Sigmoid colon (tissue), 7 donors: ENCODE results near the gene CABP4. TPM values are rescaled to one million over a fixed set of nuclear protein-coding genes. Genes with fewer than 3 reads are reported as not detected.
A peak's percentile ranks its signal among the peaks of the same experiment; 100 is the strongest.

Experiments used
- DNase-seq: peaks from one replicate; pipeline ENCODE4 v3.0.0-alpha.2; 2019
- H3K27ac ChIP-seq, 4 donors: fragments of 200-600 bp; sonication (generic); one replicate each; pipeline ENCODE4 v1.5.1; 2016 to 2019; ENCODE audit warnings: mild to moderate bottlenecking in 1 of 4
- H3K27me3 ChIP-seq, 3 donors: fragments of 200-600 bp; sonication (generic); one replicate each; pipeline ENCODE4 v1.5.1; 2019; ENCODE audit warnings: mild to moderate bottlenecking in 1 of 3
- H3K36me3 ChIP-seq, 4 donors: fragments of 200-600 bp; sonication (generic); one replicate each; pipeline ENCODE4 v1.5.1; 2016 to 2019
- H3K4me1 ChIP-seq, 4 donors: fragments of 200-600 bp; sonication (generic); one replicate each; pipeline ENCODE4 v1.5.1; 2017 to 2019
- H3K4me3 ChIP-seq, 4 donors: fragments of 200-600 bp; sonication (generic); one replicate each; pipeline ENCODE4 v1.5.1; 2017 to 2019; ENCODE audit warnings: mild to moderate bottlenecking in 2 of 4, moderate library complexity in 1 of 4
- H3K9me3 ChIP-seq, 4 donors: fragments of 200-600 bp in 3 of 4; sonication (generic) in 3 of 4; one replicate each; pipeline versions ENCODE4 v1.5.1 to v1.6.1; 2013 to 2019
- EP300 ChIP-seq, 4 donors: sonication (generic); formaldehyde crosslinking; IDR thresholded peaks; one replicate each; pipeline ENCODE4 v1.6.1; 2017; ENCODE audit warnings: antibody characterized with exemption in 4 of 4
- POLR2A ChIP-seq, 2 donors: fragments of 450-650 bp; IDR thresholded peaks; one replicate each; pipeline ENCODE4 v1.6.1; 2016; ENCODE audit warnings: antibody characterized with exemption in 2 of 2, mild to moderate bottlenecking in 2 of 2, moderate library complexity in 2 of 2
- POLR2AphosphoS5 ChIP-seq, 4 donors: sonication (generic); formaldehyde crosslinking; IDR thresholded peaks; one replicate each; pipeline ENCODE4 v1.6.1; 2017; ENCODE audit warnings: antibody characterized with exemption in 4 of 4
- WGBS, 2 donors: extraction: QIAGEN DNeasy Blood & Tissue Kit; methylation state at CpG; one replicate each; pipeline ENCODE4 v1.1.7; 2013; 5-methylcytosine and 5-hydroxymethylcytosine counted together
- intact Hi-C: fragments of 100-400 bp; cut with DNase I; formaldehyde crosslinking; loops from one replicate; pipeline ENCODE4 v1.15.1; 2023
- polyA plus RNA-seq, 3 donors: library from polyadenylated mRNA; stranded (reverse); fragments of 200-250 nt; gene quantifications; one replicate each; pipeline ENCODE4 v1.2.3, GENCODE V29; 2013
- total RNA-seq, 4 donors: library from RNA; depleted of rRNA; stranded (reverse); fragments of >200 nt; gene quantifications; one replicate each; pipeline ENCODE4 v1.1.0, GENCODE V29; 2016
- TF ChIP-seq, protein P1 (sequence below), 4 experiments: fragments of 450-650 bp in 3 of 4; fragments of 200-600 bp in 1 of 4; IDR thresholded peaks; one replicate each; pipeline ENCODE4 v1.5.1; 2016 to 2019; ENCODE audit warnings: antibody characterized with exemption in 4 of 4, mild to moderate bottlenecking in 3 of 4, moderate library complexity in 2 of 4
- donor health status: healthy with polysubstance abuse.
- donor health status: Bipolar disorder and iron deficiency.
- donor health status: healthy.

Gene CABP4
- total and polyA plus RNA-seq, 7 donors = 0.41 to 1.5 (median 0.61) TPM; not detected in 1

DNA sequence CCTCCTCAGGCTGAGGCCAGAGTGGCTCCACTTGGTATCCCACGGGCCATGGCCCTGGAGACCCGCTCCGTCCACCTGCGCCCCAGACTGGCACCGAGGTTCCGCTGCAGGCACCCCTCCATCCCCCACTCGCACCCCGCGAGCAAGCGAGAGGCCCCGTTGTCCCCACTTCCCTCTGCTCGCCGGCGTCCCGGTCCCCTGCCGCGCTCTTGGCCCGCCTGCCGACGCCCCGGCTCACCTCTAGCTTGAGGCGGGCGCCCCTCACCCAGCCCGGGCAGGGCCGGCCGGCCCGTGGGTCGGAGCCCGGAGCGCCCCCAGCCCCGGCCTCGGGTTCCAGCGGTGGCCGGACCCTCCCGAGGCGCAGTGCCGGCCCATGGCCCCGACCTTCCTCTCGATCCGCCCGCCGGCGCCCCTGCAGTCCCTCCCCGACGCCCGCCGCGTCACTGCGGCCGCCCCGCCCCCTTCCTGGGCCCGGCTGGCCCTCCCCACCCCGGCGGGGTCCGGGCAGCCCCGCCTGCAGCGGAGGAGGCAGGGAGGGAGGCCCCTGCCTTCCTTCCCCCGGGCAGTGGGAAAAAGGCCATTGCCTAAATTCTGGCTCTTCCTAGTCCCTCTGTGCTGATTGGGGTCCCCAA lies 49.9 kb downstream of the CABP4 start, which contains the start of gene PITPNM1:
PITPNM1 (minus strand) TSS at position 414 of the 632 bp plus-strand sequence. CDS start 1,183 bp downstream, outside the sequence.
- 1% methylated on average over 58 of the region's 58 CpGs for WGBS, 2 donors
- H3K27ac ChIP-seq = peak within 1 kb of the TSS; percentile 96 to 99 (median 97)
- peak within 1 kb of the TSS; percentile 27 to 61 (median 52) for H3K4me3 ChIP-seq
- peaks cover 0 to 7% (median 0%) of the 10 kb centered on the region in 4 donors for H3K36me3 ChIP-seq
- peak; percentile 80 for DNase-seq
- intact Hi-C loops = loop anchor here (1.0 to 5.0 kb wide), 4 partner anchors 77 to 238 kb away; partner anchors contain the start of genes GRK2, GSTP1 and RPS6KB2
- no peaks in the 10 kb centered on the region for H3K9me3 ChIP-seq
- TF ChIP-seq, protein P1, sequence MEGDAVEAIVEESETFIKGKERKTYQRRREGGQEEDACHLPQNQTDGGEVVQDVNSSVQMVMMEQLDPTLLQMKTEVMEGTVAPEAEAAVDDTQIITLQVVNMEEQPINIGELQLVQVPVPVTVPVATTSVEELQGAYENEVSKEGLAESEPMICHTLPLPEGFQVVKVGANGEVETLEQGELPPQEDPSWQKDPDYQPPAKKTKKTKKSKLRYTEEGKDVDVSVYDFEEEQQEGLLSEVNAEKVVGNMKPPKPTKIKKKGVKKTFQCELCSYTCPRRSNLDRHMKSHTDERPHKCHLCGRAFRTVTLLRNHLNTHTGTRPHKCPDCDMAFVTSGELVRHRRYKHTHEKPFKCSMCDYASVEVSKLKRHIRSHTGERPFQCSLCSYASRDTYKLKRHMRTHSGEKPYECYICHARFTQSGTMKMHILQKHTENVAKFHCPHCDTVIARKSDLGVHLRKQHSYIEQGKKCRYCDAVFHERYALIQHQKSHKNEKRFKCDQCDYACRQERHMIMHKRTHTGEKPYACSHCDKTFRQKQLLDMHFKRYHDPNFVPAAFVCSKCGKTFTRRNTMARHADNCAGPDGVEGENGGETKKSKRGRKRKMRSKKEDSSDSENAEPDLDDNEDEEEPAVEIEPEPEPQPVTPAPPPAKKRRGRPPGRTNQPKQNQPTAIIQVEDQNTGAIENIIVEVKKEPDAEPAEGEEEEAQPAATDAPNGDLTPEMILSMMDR (IDR thresholded peaks at IDR 0.05) = no peak
- peak in 3 of 4 donors; percentile 21 to 41 (median 33) for TF ChIP-seq POLR2AphosphoS5 (IDR thresholded peaks at IDR 0.05)
- no peak for TF ChIP-seq POLR2A (IDR thresholded peaks at IDR 0.05)
- H3K27me3 ChIP-seq = peaks cover 9 to 43% (median 30%) of the 10 kb centered on the region in 3 donors
- peaks cover 0 to 57% (median 48%) of the 10 kb centered on the region in 4 donors for H3K4me1 ChIP-seq

DNA sequence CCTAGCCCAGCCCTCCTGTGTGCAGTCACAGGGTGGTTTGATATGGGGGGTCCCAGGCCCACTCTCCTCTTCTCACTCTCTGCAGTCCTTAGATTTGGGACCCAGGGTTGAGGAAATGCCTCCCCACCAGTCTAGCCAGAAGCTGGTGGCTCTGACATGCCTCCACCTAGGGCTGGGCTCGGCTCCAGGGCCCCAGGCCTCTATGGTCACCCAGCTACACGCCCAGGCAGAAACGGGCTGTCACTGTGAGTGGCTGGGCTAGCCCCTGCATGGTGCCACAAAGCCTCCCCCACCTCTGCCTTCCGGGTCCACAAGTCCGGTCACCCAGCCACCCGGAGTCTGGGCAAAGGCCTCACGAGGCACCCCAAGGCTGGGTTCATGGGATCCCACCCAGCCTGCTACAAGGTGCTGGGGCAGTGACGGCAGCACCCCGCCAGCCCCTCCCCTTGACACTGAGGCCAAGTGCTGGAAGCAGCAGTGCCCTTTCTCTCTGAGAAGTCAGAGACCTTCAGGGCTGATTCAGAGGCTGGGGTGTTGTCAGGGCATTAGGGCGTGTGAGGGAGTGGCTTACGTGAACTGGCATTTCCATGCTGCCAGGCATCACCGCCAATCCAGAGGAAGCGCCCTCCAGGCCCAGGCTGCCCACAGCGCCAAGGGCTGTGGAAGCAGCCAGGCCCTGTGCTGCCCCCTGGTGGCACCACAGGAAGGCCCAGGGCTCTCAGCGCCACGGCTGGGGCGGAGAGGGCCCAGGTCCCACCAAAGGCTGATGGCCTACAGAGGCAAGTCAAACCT lies 50.6 kb downstream of the CABP4 start:
- no peaks in the 10 kb centered on the region for H3K9me3 ChIP-seq
- peak overlapping the region; percentile 96 to 99 (median 97) for H3K27ac ChIP-seq
- 2 to 13% methylated on average over 17 of the region's 17 CpGs for WGBS, 2 donors
- H3K4me1 ChIP-seq = peaks cover 0 to 57% (median 48%) of the 10 kb centered on the region in 4 donors
- peaks cover 0 to 7% (median 0%) of the 10 kb centered on the region in 4 donors for H3K36me3 ChIP-seq
- TF ChIP-seq POLR2A (IDR thresholded peaks at IDR 0.05) (peak in 1 of 2 donors; percentile 49), POLR2AphosphoS5 (IDR thresholded peaks at IDR 0.05) (peak; percentile 34 to 64 (median 51)), EP300 (IDR thresholded peaks at IDR 0.05) (no peak)
- TF ChIP-seq, protein P1 (IDR thresholded peaks at IDR 0.05) = peak; percentile 87 to 94 (median 91)
- H3K27me3 ChIP-seq = peaks cover 9 to 43% (median 30%) of the 10 kb centered on the region in 3 donors
- peak overlapping the region; percentile 8 to 61 (median 52) for H3K4me3 ChIP-seq
- intact Hi-C loops = loop anchor here (1.0 to 5.0 kb wide), 7 partner anchors 23 to 238 kb away; partner anchors contain the start of genes AIP, GRK2, GSTP1 and RPS6KB2
- DNase-seq = peak; percentile 93

DNA sequence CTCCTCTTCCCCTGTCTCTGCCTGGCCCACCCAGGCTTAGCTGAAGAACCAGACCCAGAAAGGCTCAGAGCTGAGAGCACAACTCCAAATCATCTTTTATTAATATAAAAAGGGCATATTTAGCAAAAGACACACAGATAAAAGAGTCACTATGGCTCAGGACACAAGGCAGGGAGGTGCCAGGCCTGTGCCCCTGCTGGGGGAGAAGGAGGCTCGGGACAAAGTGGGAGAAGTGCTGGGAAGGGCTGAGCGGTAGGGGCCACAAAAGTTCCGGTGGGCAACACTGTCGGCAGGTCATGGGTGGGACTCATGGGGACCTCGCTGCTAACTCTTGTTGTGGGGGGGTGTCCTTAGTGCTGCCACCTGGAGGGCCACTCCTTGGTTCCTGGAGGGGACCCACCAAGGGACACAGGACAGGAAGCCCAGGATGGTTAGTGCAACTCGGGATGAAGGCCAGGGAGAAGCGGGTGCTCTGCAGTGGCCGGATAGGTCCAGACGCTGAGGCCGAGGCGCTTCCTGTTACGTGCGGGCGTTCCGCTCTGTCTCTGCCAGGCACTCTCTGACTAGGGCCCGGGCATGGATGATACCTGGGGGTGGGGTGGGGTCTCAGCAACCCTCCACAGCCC lies 51.4 kb downstream of the CABP4 start:
- no peak overlapping the region for H3K4me3 ChIP-seq
- H3K4me1 ChIP-seq = peaks cover 0 to 57% (median 48%) of the 10 kb centered on the region in 4 donors
- intact Hi-C loops = loop anchor here (2.0 to 5.0 kb wide), 6 partner anchors 24 to 239 kb away; partner anchors contain the start of genes AIP, GRK2, GSTP1 and RPS6KB2
- H3K27ac ChIP-seq = peak overlapping the region; percentile 96 to 99 (median 97)
- H3K9me3 ChIP-seq = no peaks in the 10 kb centered on the region
- peak; percentile 69 for DNase-seq
- TF ChIP-seq, protein P1 (IDR thresholded peaks at IDR 0.05) = no peak
- no peak for TF ChIP-seq POLR2AphosphoS5 (IDR thresholded peaks at IDR 0.05)
- no peak for TF ChIP-seq EP300 (IDR thresholded peaks at IDR 0.05)
- TF ChIP-seq POLR2A (IDR thresholded peaks at IDR 0.05) = no peak
- 46 to 85% methylated on average over 16 of the region's 16 CpGs for WGBS, 2 donors
- peaks cover 0 to 7% (median 0%) of the 10 kb centered on the region in 4 donors for H3K36me3 ChIP-seq
- peaks cover 9 to 38% (median 30%) of the 10 kb centered on the region in 3 donors for H3K27me3 ChIP-seq

DNA sequence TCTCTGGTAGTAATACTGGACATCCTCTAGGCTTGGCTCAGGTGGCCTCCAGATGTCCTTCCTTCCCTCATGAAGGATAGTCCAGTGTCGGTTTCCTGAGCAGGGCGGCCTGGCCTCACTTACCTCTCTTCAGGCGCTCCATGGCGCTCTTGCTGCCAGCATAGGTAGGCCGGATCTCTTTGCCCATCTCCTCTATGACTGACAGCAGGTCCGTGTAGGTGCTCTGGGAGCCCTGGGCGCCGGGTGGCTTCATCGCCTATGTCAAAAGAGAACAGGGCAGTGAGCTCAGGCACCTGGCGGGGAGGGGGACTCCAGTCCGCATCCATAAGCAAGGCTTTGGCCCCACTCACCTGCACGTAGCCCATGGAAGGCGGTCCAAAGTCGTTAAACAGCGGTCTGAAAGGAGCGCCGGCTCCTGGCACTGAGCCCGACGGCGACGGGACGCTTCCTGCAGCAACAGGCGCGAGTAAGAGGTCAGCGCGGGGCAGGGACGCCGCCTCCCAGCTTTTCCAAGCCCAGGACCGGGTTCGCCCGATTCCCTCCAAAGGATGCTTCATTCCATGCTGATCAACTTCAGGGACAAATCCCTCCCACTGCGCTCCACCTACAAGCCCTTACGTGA lies 52.2 kb downstream of the CABP4 start:
- intact Hi-C loops = loop anchor here (2.0 to 5.0 kb wide), 6 partner anchors 25 to 240 kb away; partner anchors contain the start of genes AIP, GRK2, GSTP1 and RPS6KB2
- H3K4me1 ChIP-seq = peaks cover 0 to 57% (median 48%) of the 10 kb centered on the region in 4 donors
- peak overlapping the region; percentile 96 to 99 (median 97) for H3K27ac ChIP-seq
- H3K27me3 ChIP-seq = peaks cover 9 to 37% (median 32%) of the 10 kb centered on the region in 3 donors
- WGBS, 2 donors = 8 to 31% methylated on average over 33 of the region's 33 CpGs
- peak overlapping the region; percentile 53 to 81 (median 76) for H3K4me3 ChIP-seq
- H3K36me3 ChIP-seq = peaks cover 0 to 7% (median 0%) of the 10 kb centered on the region in 4 donors
- DNase-seq = peak; percentile 88
- TF ChIP-seq, protein P1 (IDR thresholded peaks at IDR 0.05) = no peak
- TF ChIP-seq POLR2A (IDR thresholded peaks at IDR 0.05) = no peak
- TF ChIP-seq EP300 (IDR thresholded peaks at IDR 0.05) = no peak
- TF ChIP-seq POLR2AphosphoS5 (IDR thresholded peaks at IDR 0.05) = no peak
- H3K9me3 ChIP-seq = no peaks in the 10 kb centered on the region
